ENCODE results near the gene FAF2. TPM values are rescaled to one million over a fixed set of nuclear protein-coding genes. Genes with fewer than 3 reads are reported as not detected.

FAF2 gene
- total RNA-seq, 1 experiment from 2014 or later: 32.9 TPM

DNA sequence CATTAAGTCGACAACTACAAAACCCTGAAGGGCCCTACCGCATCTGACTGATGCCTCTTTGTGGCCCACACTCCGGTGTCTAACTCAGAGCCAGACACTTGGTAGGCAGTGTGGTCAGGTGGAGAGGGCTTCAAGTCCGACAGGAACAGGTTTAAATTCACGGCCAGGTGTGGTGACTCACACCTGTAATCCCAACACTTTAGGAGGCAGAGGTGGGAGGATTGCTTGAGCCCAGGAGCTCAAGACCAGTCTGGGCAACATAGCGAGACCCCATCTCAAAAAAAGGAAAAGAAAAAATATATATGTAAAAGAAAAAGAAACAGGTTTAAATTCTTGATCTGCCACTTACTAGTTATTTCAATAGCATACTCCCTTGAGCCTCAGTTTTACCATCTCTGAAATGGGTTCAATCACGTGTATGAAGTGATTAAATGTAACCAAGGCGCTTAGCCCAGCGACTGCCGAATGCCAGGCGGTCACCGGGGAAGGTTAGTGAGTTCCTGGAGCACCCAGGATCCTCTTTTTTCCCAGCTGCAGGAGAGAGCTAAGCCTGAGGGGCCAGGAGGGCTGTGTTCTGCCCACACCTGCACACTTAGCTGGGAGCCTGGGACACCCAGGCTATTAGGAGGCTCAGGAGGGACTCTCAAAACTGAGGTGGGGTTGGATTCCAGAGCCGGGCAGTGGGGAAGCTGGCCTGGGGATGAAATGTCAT lies 32.8 kb upstream of the FAF2 start:
- Mint-ChIP-seq H3K9me3 (peaks cover 17% of the 10 kb centered on the region), H3K4me3 (peak overlapping the region; percentile 58), H3K36me3 (peaks cover 7% of the 10 kb centered on the region), H3K27ac (no peak overlapping the region), H3K27me3 (ENCODE audit: low read depth) (peaks cover 32% of the 10 kb centered on the region), H3K4me1 (peaks cover 6% of the 10 kb centered on the region; the same call in 1 of the 2 replicates)
- ATAC-seq: no peak
- no peak for DNase-seq (ENCODE audit: low spot score)
- TF ChIP-seq NFYB (CRISPR knock-in tag; conservative IDR thresholded peaks at IDR 0.05; ENCODE audit: low read depth): no peak
- TF ChIP-seq, protein P1, sequence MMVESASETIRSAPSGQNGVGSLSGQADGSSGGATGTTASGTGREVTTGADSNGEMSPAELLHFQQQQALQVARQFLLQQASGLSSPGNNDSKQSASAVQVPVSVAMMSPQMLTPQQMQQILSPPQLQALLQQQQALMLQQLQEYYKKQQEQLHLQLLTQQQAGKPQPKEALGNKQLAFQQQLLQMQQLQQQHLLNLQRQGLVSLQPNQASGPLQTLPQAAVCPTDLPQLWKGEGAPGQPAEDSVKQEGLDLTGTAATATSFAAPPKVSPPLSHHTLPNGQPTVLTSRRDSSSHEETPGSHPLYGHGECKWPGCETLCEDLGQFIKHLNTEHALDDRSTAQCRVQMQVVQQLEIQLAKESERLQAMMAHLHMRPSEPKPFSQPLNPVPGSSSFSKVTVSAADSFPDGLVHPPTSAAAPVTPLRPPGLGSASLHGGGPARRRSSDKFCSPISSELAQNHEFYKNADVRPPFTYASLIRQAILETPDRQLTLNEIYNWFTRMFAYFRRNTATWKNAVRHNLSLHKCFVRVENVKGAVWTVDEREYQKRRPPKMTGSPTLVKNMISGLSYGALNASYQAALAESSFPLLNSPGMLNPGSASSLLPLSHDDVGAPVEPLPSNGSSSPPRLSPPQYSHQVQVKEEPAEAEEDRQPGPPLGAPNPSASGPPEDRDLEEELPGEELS (CRISPR knock-in tag; IDR thresholded peaks at IDR 0.05): no peak
- no peak for TF ChIP-seq SMAD3 (CRISPR knock-in tag; IDR thresholded peaks at IDR 0.05; ENCODE audit: borderline replicate concordance)
- TF ChIP-seq, protein P2, sequence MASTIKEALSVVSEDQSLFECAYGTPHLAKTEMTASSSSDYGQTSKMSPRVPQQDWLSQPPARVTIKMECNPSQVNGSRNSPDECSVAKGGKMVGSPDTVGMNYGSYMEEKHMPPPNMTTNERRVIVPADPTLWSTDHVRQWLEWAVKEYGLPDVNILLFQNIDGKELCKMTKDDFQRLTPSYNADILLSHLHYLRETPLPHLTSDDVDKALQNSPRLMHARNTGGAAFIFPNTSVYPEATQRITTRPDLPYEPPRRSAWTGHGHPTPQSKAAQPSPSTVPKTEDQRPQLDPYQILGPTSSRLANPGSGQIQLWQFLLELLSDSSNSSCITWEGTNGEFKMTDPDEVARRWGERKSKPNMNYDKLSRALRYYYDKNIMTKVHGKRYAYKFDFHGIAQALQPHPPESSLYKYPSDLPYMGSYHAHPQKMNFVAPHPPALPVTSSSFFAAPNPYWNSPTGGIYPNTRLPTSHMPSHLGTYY (CRISPR knock-in tag; IDR thresholded peaks at IDR 0.05): no peak
- no peak for TF ChIP-seq CREB1 (CRISPR knock-in tag; IDR thresholded peaks at IDR 0.05)
- TF ChIP-seq, protein P3, sequence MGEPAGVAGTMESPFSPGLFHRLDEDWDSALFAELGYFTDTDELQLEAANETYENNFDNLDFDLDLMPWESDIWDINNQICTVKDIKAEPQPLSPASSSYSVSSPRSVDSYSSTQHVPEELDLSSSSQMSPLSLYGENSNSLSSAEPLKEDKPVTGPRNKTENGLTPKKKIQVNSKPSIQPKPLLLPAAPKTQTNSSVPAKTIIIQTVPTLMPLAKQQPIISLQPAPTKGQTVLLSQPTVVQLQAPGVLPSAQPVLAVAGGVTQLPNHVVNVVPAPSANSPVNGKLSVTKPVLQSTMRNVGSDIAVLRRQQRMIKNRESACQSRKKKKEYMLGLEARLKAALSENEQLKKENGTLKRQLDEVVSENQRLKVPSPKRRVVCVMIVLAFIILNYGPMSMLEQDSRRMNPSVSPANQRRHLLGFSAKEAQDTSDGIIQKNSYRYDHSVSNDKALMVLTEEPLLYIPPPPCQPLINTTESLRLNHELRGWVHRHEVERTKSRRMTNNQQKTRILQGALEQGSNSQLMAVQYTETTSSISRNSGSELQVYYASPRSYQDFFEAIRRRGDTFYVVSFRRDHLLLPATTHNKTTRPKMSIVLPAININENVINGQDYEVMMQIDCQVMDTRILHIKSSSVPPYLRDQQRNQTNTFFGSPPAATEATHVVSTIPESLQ (CRISPR knock-in tag; IDR thresholded peaks at IDR 0.05): no peak
- no peak for TF ChIP-seq MXD4 (CRISPR knock-in tag; IDR thresholded peaks at IDR 0.05; ENCODE audit: borderline replicate concordance)
- TF ChIP-seq ZNF219 (CRISPR knock-in tag; IDR thresholded peaks at IDR 0.05; ENCODE audit: borderline replicate concordance): no peak
- TF ChIP-seq, protein P4, sequence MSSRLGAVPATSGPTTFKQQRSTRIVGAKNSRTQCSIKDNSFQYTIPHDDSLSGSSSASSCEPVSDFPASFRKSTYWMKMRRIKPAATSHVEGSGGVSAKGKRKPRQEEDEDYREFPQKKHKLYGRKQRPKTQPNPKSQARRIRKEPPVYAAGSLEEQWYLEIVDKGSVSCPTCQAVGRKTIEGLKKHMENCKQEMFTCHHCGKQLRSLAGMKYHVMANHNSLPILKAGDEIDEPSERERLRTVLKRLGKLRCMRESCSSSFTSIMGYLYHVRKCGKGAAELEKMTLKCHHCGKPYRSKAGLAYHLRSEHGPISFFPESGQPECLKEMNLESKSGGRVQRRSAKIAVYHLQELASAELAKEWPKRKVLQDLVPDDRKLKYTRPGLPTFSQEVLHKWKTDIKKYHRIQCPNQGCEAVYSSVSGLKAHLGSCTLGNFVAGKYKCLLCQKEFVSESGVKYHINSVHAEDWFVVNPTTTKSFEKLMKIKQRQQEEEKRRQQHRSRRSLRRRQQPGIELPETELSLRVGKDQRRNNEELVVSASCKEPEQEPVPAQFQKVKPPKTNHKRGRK (CRISPR knock-in tag; IDR thresholded peaks at IDR 0.05; ENCODE audit: borderline replicate concordance): no peak
- TF ChIP-seq TEAD1 (CRISPR knock-in tag; IDR thresholded peaks at IDR 0.05): no peak
- TF ChIP-seq SP1 (CRISPR knock-in tag; conservative IDR thresholded peaks at IDR 0.05): no peak
- no peak for TF ChIP-seq ZNF671 (CRISPR knock-in tag; IDR thresholded peaks at IDR 0.05)
- no peak for TF ChIP-seq JUN (CRISPR knock-in tag; IDR thresholded peaks at IDR 0.05)
- TF ChIP-seq ATF1 (CRISPR knock-in tag; IDR thresholded peaks at IDR 0.05): no peak
- TF ChIP-seq, protein P5, sequence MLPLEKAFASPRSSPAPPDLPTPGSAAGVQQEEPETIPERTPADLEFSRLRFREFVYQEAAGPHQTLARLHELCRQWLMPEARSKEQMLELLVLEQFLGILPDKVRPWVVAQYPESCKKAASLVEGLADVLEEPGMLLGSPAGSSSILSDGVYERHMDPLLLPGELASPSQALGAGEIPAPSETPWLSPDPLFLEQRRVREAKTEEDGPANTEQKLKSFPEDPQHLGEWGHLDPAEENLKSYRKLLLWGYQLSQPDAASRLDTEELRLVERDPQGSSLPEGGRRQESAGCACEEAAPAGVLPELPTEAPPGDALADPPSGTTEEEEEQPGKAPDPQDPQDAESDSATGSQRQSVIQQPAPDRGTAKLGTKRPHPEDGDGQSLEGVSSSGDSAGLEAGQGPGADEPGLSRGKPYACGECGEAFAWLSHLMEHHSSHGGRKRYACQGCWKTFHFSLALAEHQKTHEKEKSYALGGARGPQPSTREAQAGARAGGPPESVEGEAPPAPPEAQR (CRISPR knock-in tag; IDR thresholded peaks at IDR 0.05): no peak
- no peak for TF ChIP-seq CREM (CRISPR knock-in tag; IDR thresholded peaks at IDR 0.05)
- no peak for TF ChIP-seq ZBTB21 (CRISPR knock-in tag; IDR thresholded peaks at IDR 0.05; ENCODE audit: borderline replicate concordance)
- TF ChIP-seq EMX1 (CRISPR knock-in tag; IDR thresholded peaks at IDR 0.05): no peak
- TF ChIP-seq, protein P6, sequence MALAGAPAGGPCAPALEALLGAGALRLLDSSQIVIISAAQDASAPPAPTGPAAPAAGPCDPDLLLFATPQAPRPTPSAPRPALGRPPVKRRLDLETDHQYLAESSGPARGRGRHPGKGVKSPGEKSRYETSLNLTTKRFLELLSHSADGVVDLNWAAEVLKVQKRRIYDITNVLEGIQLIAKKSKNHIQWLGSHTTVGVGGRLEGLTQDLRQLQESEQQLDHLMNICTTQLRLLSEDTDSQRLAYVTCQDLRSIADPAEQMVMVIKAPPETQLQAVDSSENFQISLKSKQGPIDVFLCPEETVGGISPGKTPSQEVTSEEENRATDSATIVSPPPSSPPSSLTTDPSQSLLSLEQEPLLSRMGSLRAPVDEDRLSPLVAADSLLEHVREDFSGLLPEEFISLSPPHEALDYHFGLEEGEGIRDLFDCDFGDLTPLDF (CRISPR knock-in tag; IDR thresholded peaks at IDR 0.05): no peak
- CTCF ChIA-PET: interaction anchor here (1.1 to 3.4 kb wide), 9 partner anchors 9 to 685 kb away, joined by 3 to 45 read pairs (median 5); partner anchors contain the start of genes EIF4E1B, FAF2, HIGD2A and NOP16
- POLR2A ChIA-PET: interaction anchor here (0.9 to 1.1 kb wide), 2 partner anchors 25 to 120 kb away, joined by 3 read pairs; no protein-coding TSS in a partner anchor
